ENCODE results near the gene IZUMO1. TPM values are rescaled to one million over a fixed set of nuclear protein-coding genes. Genes with fewer than 3 reads are reported as not detected.

IZUMO1 gene
- total and polyA plus RNA-seq, 2 of the 8 experiments (the other 6 are each of a cell fraction or from before 2014, with no cell fraction given): 0.33 to 1.8 TPM

DNA sequence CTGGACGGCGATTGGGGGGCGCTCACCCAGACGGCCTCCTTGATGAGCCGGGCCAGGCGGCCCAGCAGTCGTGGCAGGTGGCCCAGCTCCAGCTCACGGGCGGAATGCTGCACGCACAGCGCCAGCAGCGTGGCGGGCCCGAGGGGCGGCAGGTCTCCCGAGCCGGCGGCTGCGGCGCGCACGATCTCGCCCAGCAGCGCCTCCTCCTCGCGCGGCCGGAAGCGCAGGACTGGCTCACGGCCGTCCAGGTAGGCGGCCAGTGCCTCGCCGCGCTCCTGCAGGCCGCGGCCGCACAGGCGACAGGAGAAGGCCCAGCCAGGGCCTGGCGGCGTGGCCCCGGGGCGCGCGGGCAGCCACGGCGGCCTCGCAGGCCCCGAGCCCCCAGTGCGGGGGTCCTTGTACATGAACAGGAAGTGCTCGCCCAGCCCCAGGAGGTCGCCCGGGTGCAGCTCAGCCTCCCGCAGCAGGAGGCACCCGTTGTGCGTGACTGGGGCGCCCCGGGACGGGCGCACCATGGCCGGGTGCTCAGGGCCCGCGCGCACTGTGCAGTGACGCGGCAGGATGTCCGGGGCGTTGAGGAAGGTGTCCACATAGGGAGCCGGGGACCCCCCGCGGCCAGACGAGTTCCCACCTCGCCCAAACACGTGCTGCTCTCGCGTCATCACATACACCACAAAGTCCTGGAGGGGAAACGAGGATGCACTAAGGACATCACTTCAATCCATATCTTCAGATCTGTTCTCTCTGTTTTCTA lies 17.6 kb downstream of the IZUMO1 start (continued):
- TF ChIP-seq, protein P1, sequence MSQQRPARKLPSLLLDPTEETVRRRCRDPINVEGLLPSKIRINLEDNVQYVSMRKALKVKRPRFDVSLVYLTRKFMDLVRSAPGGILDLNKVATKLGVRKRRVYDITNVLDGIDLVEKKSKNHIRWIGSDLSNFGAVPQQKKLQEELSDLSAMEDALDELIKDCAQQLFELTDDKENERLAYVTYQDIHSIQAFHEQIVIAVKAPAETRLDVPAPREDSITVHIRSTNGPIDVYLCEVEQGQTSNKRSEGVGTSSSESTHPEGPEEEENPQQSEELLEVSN (IDR thresholded peaks at IDR 0.05): no peak; the same call in 1 of the 2 replicates
- peak; percentile 38 for TF ChIP-seq KDM4A (IDR thresholded peaks at IDR 0.05; ENCODE audit: low read depth, low read length, severe bottlenecking)
